HG02763 (cell line): Measurements from ENCODE around the gene BBOF1.
"Not testable (repeated sequence)": the region's sequence is repeated elsewhere in the genome, so short reads cannot be mapped to it uniquely, and the experiment has no call there.

ENCODE experiments used
- ATAC-seq: cut with Tn5 transposase; IDR thresholded peaks from one replicate; pipeline ENCODE4 v1.9.1; 2021; ENCODE audit warnings: mild to moderate bottlenecking, moderate library complexity; ENCODE audit not compliant: unreplicated experiment

BBOF1 gene

DNA sequence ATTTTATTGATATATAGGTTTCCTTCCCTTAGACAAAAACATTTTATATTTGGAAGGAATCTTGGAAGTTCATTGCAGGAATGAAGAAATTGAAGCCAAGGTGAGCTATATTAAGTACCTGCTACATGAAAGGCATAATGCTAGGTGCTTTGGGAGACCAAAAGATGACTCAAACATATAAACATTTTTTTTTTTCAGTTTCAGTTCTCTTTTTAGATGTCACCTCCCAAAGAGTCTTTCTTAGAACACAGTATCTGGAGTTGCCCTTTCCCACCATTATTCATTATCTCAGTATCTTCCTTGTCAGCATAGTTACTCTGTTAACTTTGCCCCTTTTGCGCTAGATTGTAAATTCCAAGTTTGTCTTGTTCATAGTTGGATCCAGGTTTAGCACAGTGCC lies 66.7 kb downstream of the BBOF1 start:
- ATAC-seq, result no peak

DNA sequence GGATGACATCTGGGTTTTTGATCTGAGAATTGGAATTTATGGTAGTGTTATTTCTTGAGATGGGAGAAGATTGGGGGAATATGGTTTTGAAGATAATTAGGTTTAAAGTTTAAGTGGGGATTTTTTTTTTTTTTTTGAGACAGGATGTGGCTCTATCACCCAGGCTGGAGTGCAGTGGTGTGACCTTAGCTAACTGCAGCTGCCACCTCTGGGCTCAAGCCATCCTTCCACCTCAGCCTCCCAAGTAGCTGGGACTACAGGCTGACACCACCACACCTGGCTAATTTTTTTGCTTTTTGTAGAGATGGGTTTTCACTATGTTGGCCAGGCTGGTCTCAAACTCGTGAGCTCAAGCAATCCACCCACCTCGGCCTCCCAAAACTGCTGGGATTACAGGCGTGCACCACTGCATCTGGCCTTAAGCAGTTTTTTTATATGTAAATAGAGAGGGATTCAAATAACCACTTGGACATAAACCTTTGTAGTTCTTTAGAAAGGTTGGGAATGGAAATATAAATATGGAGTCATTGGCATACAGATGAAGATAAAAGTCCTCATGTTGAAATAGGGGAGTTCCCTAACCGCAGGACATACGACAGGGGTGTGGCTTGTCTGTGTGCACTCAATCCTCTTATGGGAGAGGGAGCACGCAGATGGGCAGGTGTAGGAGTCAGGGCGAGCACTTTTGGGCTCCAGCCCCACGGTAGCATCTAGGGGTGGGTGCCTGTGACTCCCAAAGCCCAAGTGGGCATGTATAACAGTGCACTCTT lies 70.3 kb downstream of the BBOF1 start:
- no peak for ATAC-seq

GRCh38 chr14:74105381-74105780 lies 86.2 kb downstream of the BBOF1 start:
- no peak for ATAC-seq

- ATAC-seq, result no peak
Observed at GRCh38 chr14:74109369-74109768, 90.2 kb downstream of the BBOF1 start.

DNA sequence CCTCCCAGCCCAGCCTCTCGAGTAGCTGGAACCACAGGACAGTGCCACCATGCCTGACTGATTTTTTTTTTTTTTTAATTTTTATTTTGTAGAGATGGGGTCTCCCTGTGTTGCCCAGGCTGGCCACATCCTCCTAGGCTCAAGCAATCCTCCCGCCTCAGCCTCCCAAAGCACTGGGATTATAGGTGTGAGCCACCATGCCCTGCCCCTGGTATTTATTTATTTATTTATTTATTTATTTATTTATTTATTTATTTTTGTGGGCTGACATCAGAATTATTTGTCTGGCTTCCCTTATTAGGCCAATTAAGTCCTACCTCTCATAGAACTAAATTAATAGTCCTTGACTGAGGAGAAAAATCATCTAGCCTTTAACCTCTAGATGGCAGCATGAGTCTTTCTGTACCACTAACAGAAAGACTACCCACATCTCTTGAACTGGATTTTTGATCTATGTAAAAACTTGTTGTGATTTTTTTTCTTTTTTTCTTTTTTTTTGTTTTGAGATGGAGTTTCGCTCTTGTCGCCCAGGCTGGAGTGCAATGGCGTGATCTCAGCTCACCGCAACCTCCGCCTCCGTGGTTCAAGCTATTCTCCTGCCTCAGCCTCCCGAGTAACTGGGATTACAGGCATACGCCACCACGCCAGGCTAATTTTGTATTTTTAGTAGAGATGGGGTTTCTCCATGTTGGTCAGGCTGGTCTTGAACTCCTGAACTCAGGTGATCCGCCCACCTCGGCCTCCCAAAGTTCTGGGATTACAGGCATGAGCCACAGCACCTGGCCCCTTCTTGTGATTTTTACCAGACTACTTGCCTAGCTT lies 92.5 kb downstream of the BBOF1 start:
- not testable (repeated sequence) for ATAC-seq
